HPDE6-E6E7 (cell line): Measurements from ENCODE around the gene LAMC2.

Experiments
- DNase-seq: peaks from one replicate; pipeline ENCODE4 v3.0.0; 2011; ENCODE audit warnings: missing footprints; ENCODE audit errors: extremely low spot score

LAMC2 gene

DNA sequence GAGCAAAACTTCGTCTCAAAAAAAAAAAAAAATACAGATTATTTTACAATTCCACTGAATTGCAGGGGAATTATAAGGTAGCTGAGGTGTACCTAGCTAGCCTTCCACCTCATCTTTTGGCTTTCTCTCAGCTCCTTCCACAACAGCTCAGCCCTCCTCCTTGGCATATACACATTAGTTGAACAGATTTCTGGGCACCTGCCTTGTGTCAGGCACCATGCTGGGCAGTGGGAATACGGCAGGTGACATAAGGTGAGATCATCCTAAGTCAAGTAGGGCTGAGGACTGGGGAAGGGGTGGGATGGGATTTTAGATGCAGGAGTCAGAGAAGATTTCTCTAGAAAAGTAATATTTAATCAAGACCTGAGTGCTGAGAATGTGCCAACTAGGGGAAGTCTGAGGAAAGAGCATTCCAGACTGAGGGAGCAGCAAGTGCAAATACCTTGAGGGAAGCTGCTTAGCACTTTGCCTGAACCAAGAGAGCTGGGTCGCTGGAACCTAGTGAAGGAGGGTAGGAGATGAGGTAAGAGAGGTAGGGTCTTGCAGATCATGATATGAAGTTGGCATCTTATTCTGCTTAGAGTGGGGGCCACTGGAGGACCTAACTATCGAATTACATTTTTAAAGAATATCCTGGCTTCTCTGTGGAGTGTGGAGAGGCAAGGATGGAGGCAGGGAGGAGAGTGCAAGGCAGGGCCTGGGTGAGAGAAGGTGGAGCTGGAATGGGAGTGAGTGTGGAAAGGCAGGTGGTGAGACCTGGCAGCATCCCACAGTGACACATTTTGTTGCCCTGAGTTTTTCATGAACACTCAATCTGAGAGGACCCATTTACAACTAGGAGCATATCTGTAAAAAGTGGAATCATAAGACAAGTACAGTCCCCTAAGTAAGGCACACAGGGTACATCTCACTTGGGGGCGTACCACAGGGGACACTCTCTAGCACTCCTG, 28.2 kb downstream of the LAMC2 start:
- no peak for DNase-seq

DNA sequence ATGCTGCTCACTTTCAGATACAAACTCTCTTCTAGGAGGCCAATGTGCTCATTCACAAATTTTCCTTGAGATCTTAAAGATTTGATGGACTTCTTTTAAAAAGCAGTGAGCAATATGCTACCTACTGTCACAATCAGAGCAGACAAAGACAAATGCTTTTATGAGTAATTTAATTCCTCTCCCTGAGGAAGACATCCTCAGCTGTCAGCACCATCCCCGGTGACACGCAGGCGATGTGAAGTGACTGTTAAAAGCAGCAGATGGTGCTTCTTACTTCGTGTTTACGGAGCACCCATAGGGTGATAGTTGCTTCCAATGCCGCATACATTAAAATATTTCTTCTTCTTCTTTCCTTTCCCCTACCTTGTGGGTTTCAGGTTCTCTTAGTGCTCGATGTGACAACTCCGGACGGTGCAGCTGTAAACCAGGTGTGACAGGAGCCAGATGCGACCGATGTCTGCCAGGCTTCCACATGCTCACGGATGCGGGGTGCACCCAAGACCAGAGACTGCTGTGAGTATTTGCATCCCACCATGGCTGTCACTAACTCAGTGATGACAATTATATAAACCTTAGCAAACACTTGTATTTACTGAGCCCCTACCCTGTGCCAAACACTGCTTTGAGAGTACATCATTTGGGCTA, 29.1 kb downstream of the LAMC2 start:
- DNase-seq, result no peak

- no peak for DNase-seq
These were observed 29.9 kb downstream of the LAMC2 start for GRCh38 chr1:183215936-183216335.

GRCh38 chr1:183218027-183218618, 32.1 kb downstream of the LAMC2 start:
- DNase-seq, result no peak

GRCh38 chr1:183218971-183219615, 33.0 kb downstream of the LAMC2 start:
- no peak for DNase-seq

DNA sequence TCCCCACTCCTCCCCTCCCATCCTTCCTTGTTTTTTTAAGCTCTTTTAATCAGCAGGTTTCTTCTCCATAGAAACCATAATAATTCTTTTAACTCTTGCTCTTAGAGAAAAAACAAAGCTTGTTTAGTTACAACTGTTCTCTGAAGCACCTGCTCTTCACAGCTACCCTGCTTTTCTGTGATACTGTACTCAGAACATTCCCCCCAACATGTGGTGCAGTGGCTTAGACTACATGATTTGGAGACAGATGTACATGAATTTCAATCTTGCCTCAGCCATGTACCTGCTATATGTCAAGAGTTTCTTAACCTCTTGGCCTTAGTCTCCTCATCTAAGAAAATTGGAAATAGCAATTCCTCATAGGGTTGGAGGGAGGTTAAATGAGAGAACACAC, 33.5 kb downstream of the LAMC2 start:
- no peak for DNase-seq

DNA sequence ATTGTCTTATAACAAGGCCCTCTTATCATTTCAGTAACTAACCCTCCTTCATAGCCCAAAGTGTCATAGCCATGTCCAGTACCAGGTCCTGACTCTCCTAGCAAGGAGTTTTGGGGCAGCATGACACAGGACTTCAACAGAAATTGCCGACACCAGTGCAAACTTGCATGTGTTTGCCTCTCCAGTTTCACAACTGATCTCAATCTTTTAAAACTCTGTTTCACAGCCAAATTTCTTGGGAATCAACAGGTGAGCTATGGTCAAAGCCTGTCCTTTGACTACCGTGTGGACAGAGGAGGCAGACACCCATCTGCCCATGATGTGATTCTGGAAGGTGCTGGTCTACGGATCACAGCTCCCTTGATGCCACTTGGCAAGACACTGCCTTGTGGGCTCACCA, 36.8 kb downstream of the LAMC2 start:
- DNase-seq, result no peak

- DNase-seq, result no peak
These were observed 37.4 kb downstream of the LAMC2 start for GRCh38 chr1:183223467-183223866.

GRCh38 chr1:183226361-183226760, 40.3 kb downstream of the LAMC2 start:
- no peak for DNase-seq

DNA sequence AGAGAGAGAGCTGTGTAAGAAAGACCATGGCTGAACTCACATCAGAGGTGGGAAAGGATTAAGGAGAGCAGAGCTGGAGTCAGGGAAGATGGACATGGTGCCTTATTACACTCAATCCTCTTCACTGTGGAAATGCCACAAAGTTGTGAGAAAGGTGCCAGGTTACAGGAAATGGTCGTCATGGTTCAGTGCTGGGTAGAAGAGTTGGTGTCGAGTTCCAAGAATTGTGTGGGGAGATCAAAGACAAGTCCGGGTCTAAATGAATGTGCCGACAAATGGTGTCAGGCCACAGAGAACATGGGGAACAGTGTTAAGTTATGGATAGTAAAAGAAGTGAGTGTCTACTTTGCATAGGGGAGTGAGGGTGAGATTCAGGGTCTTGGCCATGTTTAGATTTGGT, 40.9 kb downstream of the LAMC2 start:
- no peak for DNase-seq

- DNase-seq, result no peak
These were observed 41.6 kb downstream of the LAMC2 start for GRCh38 chr1:183227422-183228346.

DNA sequence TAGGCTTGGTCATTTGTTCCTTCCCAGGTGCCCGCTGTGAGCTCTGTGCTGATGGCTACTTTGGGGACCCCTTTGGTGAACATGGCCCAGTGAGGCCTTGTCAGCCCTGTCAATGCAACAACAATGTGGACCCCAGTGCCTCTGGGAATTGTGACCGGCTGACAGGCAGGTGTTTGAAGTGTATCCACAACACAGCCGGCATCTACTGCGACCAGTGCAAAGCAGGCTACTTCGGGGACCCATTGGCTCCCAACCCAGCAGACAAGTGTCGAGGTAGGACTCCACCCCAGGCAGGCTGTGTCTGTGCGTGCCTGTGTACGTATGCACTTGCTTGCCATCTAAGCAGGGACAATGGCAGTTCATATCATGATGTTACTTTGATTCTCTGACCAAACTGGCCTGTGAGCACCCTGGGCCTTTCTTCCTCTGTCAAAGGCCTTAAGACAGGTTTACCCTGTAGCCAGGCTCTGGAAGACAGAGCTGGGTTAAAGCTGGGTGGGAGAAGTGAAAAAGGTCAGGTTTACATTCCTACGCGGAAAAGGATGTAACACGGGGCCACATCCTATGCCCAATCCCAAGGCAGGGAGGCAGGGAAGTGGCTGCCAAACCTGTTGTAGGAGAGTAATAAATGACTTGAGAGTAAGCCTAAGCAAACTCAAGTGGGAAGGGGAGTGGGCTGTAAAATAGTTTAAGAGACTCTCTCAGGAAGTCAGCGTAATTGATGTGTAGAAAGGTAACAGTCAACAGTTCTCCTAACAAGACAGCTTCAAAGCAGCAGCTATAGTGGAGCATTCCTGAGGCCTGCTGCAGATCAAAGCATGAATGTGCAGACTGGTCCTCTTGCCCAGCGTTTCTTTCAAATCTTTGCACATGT, 42.5 kb downstream of the LAMC2 start:
- DNase-seq, result no peak

DNA sequence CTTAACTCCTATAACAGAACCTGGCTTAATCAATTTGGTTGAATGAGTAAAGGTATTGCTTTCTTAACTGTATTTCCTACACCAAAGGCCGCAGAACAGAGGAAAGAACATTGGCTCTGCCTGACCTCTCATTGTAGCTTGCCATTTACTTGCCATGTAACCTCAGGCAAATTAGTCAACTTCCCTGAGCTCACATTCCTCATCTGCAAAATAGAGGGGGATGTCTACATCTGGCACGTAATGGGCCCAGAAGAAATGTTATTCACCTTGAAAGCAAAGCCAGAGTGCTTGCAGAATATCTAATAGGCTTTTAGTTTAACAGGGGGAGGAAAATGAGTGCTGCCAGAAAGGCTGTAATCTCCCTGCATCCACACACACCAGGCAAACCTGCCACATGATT, 44.3 kb downstream of the LAMC2 start:
- no peak for DNase-seq

DNA sequence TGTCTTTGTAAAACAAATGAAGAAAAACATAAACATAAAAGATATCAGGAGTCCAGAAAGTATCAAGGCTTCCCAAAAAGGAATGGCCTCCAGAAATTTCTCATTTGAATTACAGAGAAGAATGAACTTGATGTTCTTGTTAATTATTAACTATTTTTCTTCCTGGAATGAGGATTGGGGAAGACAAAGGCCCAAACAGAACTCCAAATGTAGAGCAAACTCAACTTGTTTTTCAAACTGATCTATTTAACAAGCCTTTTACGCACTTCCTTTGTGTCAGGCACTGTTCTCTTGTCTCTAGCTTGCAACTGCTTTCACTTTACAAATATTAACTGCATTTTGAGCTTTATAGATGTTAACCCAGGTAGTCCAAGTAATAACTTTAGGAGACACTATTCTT, 45.5 kb downstream of the LAMC2 start:
- DNase-seq, result no peak

DNA sequence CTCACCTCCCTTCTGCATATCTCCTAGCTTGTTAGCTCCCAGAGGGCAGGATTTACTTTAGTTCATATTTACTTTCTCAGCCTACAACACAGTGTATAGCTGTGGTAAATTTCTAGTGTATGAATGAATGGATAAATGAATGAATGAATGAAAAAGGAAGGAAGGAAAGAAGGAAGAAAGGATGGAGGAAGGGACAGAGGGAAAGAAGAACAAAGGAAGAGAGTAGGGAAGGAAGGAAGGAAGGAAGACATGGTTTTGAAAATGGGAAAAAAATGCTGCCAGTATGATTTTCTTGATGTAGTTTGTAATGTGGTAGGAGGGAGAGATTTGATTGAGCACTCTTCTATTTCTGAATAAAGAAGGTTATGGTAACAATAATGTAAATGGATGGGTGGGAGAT, 47.0 kb downstream of the LAMC2 start:
- DNase-seq, result no peak

GRCh38 chr1:183234660-183235476, 48.8 kb downstream of the LAMC2 start:
- DNase-seq, result peak; percentile 97

GRCh38 chr1:183235503-183235902, 49.4 kb downstream of the LAMC2 start:
- no peak for DNase-seq

DNA sequence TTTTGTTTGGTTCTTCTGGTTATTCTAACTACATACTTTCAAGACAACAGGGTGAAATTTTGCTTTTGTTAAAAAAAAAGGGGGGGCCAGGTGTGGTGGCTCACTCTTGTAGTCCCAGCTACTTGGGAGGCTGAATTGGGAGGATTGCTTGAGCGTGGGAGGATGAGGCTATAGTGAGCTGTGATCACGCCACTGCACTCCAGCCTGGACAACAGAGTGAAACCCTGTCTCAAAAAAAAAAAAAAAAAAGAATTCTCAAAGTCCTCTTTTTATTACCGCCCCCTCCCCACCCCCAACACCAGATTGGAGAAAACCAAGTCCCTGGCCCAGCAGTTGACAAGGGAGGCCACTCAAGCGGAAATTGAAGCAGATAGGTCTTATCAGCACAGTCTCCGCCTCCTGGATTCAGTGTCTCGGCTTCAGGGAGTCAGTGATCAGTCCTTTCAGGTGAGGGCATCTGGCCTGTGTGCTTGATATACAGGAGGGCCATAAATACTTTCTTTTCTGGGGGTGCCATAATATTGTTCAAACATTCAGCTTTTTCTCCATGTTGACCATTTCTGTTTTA, 50.2 kb downstream of the LAMC2 start:
- DNase-seq, result no peak

- no peak for DNase-seq
These were observed 51.0 kb downstream of the LAMC2 start for GRCh38 chr1:183237046-183237445.
